ENCODE results near the gene TMEM74B. TPM values are rescaled to one million over a fixed set of nuclear protein-coding genes. Genes with fewer than 3 reads are reported as not detected.
A peak's percentile ranks its signal among the peaks of the same experiment; 100 is the strongest.

The TMEM74B gene
- total and polyA plus RNA-seq, 12 donors, result 1.5 to 17.5 (median 2.4) TPM

- 76 to 82% methylated on average over 4 of the region's 4 CpGs for WGBS, 2 donors
Measured at GRCh38 chr20:1173698-1174097, 11.1 kb downstream of the TMEM74B start.

DNA sequence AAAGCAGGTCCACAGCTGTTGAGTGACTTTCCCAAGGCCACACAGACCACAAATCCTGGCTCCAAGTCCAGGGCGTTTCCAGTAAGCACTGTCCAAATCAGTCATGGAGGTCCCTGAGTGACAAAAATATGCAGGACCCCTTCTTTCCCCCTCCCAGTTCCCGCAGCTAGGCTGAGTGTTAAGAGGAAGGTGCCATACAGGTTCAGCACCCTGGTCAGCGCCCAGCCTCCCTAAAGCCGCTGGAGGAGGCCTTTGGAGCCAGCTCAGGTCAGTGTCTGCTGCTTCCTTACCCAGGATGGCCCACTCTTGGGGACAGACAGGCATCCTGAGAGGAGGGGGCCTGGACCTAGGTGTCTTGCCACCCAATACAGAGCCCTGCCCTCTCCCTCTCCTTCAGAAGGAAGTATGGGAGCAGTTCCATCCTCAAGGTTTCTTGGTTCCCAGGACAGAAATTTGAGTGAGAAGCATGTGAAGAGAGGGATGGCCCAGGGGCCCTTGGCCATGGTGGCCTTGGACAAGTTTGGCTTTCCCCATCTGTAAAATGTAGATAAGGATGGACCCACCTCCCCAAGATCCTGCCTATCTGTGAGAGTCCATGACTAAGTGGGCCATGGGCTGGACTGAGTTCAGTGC, 13.2 kb downstream of the TMEM74B start:
- Histone ChIP-seq H3K27me3 (no peaks in the 10 kb centered on the region), H3K9me3 (no peaks in the 10 kb centered on the region), H3K4me3 (no peak overlapping the region), H3K27ac (no peak overlapping the region), H3K4me1 (no peaks in the 10 kb centered on the region), H3K36me3 (peaks cover 0 to 98% (median 41%) of the 10 kb centered on the region in 9 donors)
- TF ChIP-seq CTCF (IDR thresholded peaks at IDR 0.05), result no peak
- 41 to 58% methylated on average over 4 of the region's 4 CpGs for WGBS, 2 donors
- intact Hi-C loops (cut with DNase I), result no loop called here
- ATAC-seq (peak in 4 of 8 donors; percentile 21 to 54 (median 40)), DNase-seq (peak in 1 of 2 donors; percentile 37)

More at GRCh38 chr20:1173698-1174097, 11.1 kb downstream of the TMEM74B start:
- no peaks in the 10 kb centered on the region for H3K27me3 ChIP-seq
- TF ChIP-seq CTCF (IDR thresholded peaks at IDR 0.05), result no peak
- no peak overlapping the region for H3K27ac ChIP-seq
- H3K4me1 ChIP-seq, result no peaks in the 10 kb centered on the region
- intact Hi-C loops (cut with DNase I), result no loop called here
- H3K36me3 ChIP-seq, result peaks cover 0 to 88% (median 28%) of the 10 kb centered on the region in 9 donors
- DNase-seq (no peak), ATAC-seq (no peak)
- no peak overlapping the region for H3K4me3 ChIP-seq
- no peaks in the 10 kb centered on the region for H3K9me3 ChIP-seq

- Histone ChIP-seq H3K4me1 (peaks cover 0 to 11% (median 0%) of the 10 kb centered on the region in 9 donors), H3K9me3 (no peaks in the 10 kb centered on the region), H3K27ac (no peak overlapping the region), H3K4me3 (no peak overlapping the region), H3K36me3 (peaks cover 0 to 100% (median 63%) of the 10 kb centered on the region in 9 donors), H3K27me3 (no peaks in the 10 kb centered on the region)
- no peak for TF ChIP-seq CTCF (IDR thresholded peaks at IDR 0.05)
- no peak for ATAC-seq
- DNase-seq, result no peak
- intact Hi-C loops (cut with DNase I), result no loop called here
- 95% methylated on average over 5 of the region's 5 CpGs for WGBS, 2 donors
Measured at GRCh38 chr20:1169224-1169623, 15.6 kb downstream of the TMEM74B start.

GRCh38 chr20:1166948-1167720, 17.6 kb downstream of the TMEM74B start:
- Histone ChIP-seq H3K4me3 (no peak overlapping the region), H3K27ac (no peak overlapping the region), H3K27me3 (no peaks in the 10 kb centered on the region), H3K4me1 (peaks cover 0 to 18% (median 6%) of the 10 kb centered on the region in 9 donors), H3K36me3 (peaks cover 0 to 100% (median 69%) of the 10 kb centered on the region in 9 donors), H3K9me3 (no peaks in the 10 kb centered on the region)
- no peak for ATAC-seq
- DNase-seq, result no peak
- 86 to 90% methylated on average over 1 of the region's 1 CpG for WGBS, 2 donors
- TF ChIP-seq CTCF (IDR thresholded peaks at IDR 0.05), result no peak
- intact Hi-C loops (cut with DNase I), result no loop called here
